ENCODE results near the gene HOMER2.
"Not testable (repeated sequence)": the region's sequence is repeated elsewhere in the genome, so short reads cannot be mapped to it uniquely, and the experiment has no call there.

Gene HOMER2

GRCh38 chr15:82942691-82943090, 9.8 kb downstream of the HOMER2 start:
- no peak for TF ChIP-seq CTCF (IDR thresholded peaks at IDR 0.05; ENCODE audit: low read depth, low read length)
- no peak overlapping the region for H3K4me3 ChIP-seq (ENCODE audit: low read depth, low read length)

GRCh38 chr15:82939678-82940077, 12.8 kb downstream of the HOMER2 start:
- not testable (repeated sequence) for H3K4me3 ChIP-seq (ENCODE audit: low read depth, low read length)

- no peak for TF ChIP-seq CTCF (IDR thresholded peaks at IDR 0.05; ENCODE audit: low read depth, low read length)
- no peak overlapping the region for H3K4me3 ChIP-seq (ENCODE audit: low read depth, low read length)
Observed at GRCh38 chr15:82937712-82938058, 14.8 kb downstream of the HOMER2 start.

- H3K4me3 ChIP-seq (ENCODE audit: low read depth, low read length), result no peak overlapping the region
- no peak for TF ChIP-seq CTCF (IDR thresholded peaks at IDR 0.05; ENCODE audit: low read depth, low read length)
Observed at GRCh38 chr15:82936966-82937711, 15.4 kb downstream of the HOMER2 start.

- no peak for TF ChIP-seq CTCF (IDR thresholded peaks at IDR 0.05; ENCODE audit: low read depth, low read length)
- H3K4me3 ChIP-seq (ENCODE audit: low read depth, low read length), result no peak overlapping the region
Observed at GRCh38 chr15:82935382-82935781, 17.1 kb downstream of the HOMER2 start.

GRCh38 chr15:82934100-82934880, 18.2 kb downstream of the HOMER2 start:
- no peak overlapping the region for H3K4me3 ChIP-seq (ENCODE audit: low read depth, low read length)
- no peak for TF ChIP-seq CTCF (IDR thresholded peaks at IDR 0.05; ENCODE audit: low read depth, low read length)

- no peak for TF ChIP-seq CTCF (IDR thresholded peaks at IDR 0.05; ENCODE audit: low read depth, low read length)
- H3K4me3 ChIP-seq (ENCODE audit: low read depth, low read length), result no peak overlapping the region
Observed at GRCh38 chr15:82933576-82933975, 18.9 kb downstream of the HOMER2 start.
